Measurements from ENCODE around the gene CADM1.

Gene CADM1

DNA sequence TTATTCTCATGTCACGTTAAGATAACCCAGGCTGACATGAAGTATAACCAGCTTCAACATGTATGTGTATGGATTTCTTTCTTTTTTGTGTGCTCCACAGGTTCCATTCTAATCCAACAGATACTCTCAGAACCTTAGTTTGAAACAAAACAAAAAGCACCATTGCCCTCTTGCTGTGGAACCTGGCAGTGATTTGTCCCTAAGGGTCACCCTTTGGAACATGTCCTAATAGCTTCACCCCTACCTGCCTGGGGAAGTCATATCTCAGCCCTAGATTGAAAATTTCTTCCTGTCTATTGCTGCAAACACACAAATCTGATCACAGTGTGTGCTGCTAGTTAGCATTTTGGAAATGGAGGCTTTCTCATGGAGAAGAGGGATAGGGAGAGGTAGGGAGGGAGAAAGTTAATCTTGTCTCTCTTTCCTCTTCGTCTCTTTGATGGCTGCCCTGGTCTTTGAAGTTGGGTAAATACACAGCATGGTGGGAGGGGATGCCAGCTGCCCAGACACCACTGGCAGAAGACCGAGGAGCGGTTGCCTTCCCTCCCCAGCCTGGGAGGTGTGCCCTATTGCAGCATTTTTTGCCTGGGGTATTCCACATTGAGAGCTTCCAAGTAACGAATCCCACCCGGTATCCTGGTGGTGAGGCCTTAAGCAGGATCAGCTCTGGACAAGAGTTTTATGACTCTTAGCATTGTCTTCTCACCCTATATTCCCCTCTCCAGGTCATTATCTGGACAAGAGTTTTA, 11.6 kb upstream of the CADM1 start:
- TF ChIP-seq, protein P1, sequence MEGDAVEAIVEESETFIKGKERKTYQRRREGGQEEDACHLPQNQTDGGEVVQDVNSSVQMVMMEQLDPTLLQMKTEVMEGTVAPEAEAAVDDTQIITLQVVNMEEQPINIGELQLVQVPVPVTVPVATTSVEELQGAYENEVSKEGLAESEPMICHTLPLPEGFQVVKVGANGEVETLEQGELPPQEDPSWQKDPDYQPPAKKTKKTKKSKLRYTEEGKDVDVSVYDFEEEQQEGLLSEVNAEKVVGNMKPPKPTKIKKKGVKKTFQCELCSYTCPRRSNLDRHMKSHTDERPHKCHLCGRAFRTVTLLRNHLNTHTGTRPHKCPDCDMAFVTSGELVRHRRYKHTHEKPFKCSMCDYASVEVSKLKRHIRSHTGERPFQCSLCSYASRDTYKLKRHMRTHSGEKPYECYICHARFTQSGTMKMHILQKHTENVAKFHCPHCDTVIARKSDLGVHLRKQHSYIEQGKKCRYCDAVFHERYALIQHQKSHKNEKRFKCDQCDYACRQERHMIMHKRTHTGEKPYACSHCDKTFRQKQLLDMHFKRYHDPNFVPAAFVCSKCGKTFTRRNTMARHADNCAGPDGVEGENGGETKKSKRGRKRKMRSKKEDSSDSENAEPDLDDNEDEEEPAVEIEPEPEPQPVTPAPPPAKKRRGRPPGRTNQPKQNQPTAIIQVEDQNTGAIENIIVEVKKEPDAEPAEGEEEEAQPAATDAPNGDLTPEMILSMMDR (IDR thresholded peaks at IDR 0.05; ENCODE audit: poor library complexity, severe bottlenecking), result no peak

DNA sequence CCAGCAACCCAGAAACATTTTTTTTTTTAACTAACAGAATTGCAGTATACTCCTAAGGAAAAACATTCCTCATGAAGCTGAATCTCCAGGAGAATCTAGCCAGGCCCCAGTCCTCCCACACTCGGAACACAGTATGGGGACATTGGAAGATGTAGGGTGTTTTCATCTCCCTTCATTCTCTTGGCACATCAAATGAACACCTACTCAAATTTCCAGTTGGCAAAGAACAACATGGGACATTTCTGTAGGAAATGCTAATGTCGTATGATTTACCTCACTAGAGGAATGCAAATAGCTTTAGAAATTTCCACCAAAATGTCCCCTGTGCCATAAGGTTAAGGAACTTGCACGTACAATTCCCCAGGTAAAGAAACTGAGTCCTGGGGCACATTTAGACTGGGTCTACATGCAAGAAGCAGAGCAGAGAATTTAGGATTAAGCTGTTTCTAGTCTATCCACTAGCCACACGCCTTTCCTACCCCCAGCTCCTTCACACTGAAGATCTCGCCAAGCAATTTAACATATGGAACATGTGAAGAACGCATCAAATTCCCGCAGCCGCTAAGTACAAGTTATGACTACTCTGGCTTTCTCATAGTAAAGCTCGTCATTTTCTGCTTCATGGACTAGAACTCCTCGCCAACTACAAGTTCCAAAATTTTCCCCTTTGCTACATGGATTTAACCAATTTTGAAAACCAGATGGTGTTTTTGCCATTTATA, 2.9 kb upstream of the CADM1 start:
- Histone ChIP-seq H3K9me3 (ENCODE audit: severe bottlenecking) (no peaks in the 10 kb centered on the region), H3K4me1 (ENCODE audit: insufficient read depth, poor library complexity, severe bottlenecking) (no peaks in the 10 kb centered on the region), H3K36me3 (ENCODE audit: low read depth) (no peaks in the 10 kb centered on the region), H3K27ac (ENCODE audit: poor library complexity, severe bottlenecking) (no peak overlapping the region), H3K27me3 (ENCODE audit: insufficient read depth, poor library complexity, severe bottlenecking) (peaks cover 39% of the 10 kb centered on the region), H3K4me3 (ENCODE audit: severe bottlenecking) (no peak overlapping the region)
- DNase-seq (ENCODE audit: low spot score) (no peak), ATAC-seq (ENCODE audit: low read depth) (no peak)
- TF ChIP-seq, protein P1 (IDR thresholded peaks at IDR 0.05; ENCODE audit: poor library complexity, severe bottlenecking), result no peak

More for the DNA sequence above, 11.6 kb upstream of the CADM1 start:
- no peak overlapping the region for H3K4me3 ChIP-seq (ENCODE audit: severe bottlenecking)
- ATAC-seq (ENCODE audit: low read depth), result no peak
- H3K36me3 ChIP-seq (ENCODE audit: low read depth), result no peaks in the 10 kb centered on the region
- H3K4me1 ChIP-seq (ENCODE audit: insufficient read depth, poor library complexity, severe bottlenecking), result no peaks in the 10 kb centered on the region
- no peaks in the 10 kb centered on the region for H3K9me3 ChIP-seq (ENCODE audit: severe bottlenecking)
- H3K27me3 ChIP-seq (ENCODE audit: insufficient read depth, poor library complexity, severe bottlenecking), result peaks cover 7% of the 10 kb centered on the region
- H3K27ac ChIP-seq (ENCODE audit: poor library complexity, severe bottlenecking), result no peak overlapping the region
- no peak for DNase-seq (ENCODE audit: low spot score)

DNA sequence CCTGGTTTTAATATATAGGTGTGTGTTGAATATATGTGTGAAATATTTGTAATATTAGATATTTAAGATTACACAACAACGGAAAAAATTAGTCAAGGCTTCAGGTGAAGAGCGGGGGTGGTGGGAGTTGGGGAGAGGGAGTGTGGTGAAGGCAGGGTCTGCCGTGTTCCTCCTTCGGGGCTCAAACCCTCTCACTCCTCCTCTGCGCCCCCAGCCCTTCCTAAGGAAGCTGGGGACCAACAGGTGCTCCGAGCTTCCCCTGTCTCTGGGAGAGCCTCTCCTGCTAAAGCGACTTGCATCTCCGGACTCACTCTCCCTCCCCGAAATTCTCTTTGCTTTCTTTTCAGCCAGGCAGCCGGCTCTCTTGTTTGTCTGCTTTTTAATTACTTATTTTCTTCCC, 960 bp upstream of the CADM1 start:
- no peaks in the 10 kb centered on the region for H3K9me3 ChIP-seq (ENCODE audit: severe bottlenecking)
- H3K4me1 ChIP-seq (ENCODE audit: insufficient read depth, poor library complexity, severe bottlenecking), result no peaks in the 10 kb centered on the region
- H3K4me3 ChIP-seq (ENCODE audit: severe bottlenecking), result peak overlapping the region; percentile 34
- ATAC-seq (ENCODE audit: low read depth) (no peak), DNase-seq (ENCODE audit: low spot score) (no peak)
- TF ChIP-seq, protein P1 (IDR thresholded peaks at IDR 0.05; ENCODE audit: poor library complexity, severe bottlenecking), result no peak
- no peaks in the 10 kb centered on the region for H3K36me3 ChIP-seq (ENCODE audit: low read depth)
- H3K27me3 ChIP-seq (ENCODE audit: insufficient read depth, poor library complexity, severe bottlenecking), result peaks cover 58% of the 10 kb centered on the region
- no peak overlapping the region for H3K27ac ChIP-seq (ENCODE audit: poor library complexity, severe bottlenecking)

DNA sequence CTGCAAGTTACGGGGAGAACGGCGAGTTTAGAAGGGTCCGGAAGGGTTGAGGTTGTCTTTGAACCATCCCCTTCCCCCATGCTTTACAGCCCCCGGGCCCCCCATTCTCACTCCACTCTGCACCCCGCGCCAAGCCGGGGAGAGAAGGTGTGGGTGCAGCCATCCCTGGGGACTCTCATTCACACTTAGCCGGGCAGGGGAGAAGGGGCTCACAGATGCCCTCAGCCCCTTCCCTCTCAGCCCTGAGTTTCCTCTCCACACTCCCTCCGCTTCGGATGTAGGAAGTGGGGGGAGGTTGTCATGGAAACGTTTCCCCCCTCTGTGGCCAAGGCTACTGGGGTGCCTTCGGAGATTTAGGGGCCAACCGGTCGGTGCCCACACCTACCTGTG, 334 bp downstream of the CADM1 start:
- no peak for ATAC-seq (ENCODE audit: low read depth)
- no peaks in the 10 kb centered on the region for H3K36me3 ChIP-seq (ENCODE audit: low read depth)
- H3K27ac ChIP-seq (ENCODE audit: poor library complexity, severe bottlenecking), result no peak overlapping the region
- H3K4me3 ChIP-seq (ENCODE audit: severe bottlenecking), result peak overlapping the region; percentile 34
- no peak for DNase-seq (ENCODE audit: low spot score)
- TF ChIP-seq, protein P1 (IDR thresholded peaks at IDR 0.05; ENCODE audit: poor library complexity, severe bottlenecking), result no peak
- no peaks in the 10 kb centered on the region for H3K4me1 ChIP-seq (ENCODE audit: insufficient read depth, poor library complexity, severe bottlenecking)
- H3K9me3 ChIP-seq (ENCODE audit: severe bottlenecking), result no peaks in the 10 kb centered on the region
- H3K27me3 ChIP-seq (ENCODE audit: insufficient read depth, poor library complexity, severe bottlenecking), result peaks cover 71% of the 10 kb centered on the region

Data from RWPE2 (cell line).